ENCODE measurements around the gene GDF10.

Gene GDF10

DNA sequence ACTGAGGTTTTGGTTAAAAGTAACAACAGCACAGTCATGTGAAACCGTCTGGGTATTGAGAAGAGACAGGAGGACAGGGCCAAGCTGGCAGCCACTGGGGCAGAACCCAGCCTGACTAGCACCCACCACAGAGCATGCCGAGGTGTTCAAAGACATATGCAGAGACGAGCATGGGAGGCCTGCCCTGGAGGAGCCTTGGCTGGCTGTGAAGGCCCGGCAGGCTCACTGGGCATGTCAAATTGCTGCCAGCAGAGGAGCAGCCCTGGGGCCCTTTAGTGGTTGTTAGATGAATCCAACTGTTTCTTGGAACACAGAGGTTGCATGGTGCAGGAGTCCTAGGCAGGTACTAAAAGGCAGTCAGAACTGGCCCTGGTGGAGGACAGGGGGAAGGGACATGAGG is 17.3 kb downstream of the GDF10 start:
- no peak for DNase-seq

DNA sequence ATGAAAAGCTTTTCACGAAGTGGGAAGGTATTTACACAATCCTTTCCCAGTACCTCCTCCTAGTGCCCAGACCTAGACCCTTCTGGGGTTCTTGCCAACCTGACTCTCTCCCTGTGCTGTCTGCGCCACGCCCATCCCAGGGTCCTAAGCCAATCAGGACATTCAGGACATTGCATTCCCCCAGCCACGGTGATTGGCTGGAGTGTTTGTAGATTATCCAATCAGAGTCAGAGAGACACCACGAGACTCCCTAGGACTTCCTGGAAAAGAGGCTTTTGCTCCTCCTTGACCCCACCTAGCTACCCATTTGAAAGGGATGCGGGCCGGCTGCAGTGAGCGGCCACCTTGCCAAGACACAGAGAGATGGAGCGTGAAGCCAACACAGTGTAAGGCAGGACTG is 18.7 kb downstream of the GDF10 start:
- DNase-seq: no peak

DNA sequence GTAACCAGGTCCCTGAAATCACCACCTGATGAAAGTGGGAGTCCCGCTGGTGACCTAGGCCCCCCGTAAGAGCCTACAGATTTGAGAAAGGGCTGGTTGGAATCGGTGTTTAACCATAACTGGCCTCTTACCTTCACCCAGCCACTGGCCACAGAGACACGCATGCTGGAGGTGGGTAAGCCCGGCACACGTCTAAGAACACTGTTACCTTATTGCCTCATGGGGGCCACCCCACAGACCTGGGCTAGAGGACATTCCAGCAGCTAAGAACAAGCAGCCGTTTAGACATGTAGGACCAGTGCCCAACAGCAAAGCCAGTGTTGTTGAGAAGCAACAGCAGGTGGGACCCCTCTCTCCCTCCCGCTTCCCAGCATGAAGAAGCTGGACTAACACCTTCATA is 19.8 kb downstream of the GDF10 start:
- DNase-seq: no peak

DNA sequence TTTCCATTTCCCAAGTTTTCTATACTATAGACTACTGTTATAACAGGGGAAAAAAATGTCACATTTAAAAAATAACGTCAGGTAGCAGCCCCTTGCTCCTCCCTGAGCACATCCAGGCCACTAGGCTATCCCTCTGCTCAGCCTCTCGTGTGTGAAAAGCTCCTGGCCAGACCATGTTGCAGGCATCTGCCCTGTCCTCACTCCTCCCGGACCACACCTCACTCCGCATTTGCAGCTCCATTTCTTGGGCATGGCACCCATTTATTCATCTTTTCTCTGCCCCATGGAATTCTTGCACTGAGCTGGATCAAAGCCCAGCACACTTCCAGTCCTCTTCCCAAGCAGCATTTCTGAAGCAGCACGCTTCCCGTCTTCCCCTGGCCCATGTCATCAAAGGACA is 20.8 kb downstream of the GDF10 start:
- no peak for DNase-seq

DNA sequence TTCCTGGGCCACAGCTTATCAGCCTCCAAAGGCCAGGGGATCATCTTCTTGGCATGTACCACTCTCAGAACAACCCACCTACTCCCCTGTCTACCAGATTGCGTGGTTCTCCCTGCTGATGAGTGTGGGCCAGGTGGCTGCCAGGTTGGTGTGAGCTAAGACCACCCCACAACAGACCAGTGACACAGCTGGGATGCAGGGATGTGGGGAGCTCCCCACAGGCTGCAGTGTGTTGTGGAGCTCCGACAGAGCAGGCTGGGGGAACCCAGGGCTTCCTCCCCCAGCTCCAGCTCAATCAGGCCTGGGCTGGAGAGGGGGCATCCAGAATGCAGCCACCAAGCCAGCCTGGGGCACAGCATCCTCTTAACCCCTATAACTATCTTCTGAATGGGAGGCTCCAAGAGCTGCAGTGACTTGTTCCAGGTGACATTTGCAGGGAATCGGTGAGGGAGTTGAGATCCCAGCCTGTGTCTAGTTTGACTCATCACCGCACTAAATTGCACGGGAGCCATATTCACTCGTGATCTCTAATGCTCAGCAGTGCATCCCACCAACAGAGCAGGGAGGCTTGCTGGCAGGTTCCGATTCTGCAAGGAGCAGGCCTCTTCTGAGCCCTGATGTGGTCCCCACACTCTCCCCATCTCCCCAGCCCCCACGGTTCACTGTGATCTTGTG is 21.7 kb downstream of the GDF10 start:
- no peak for DNase-seq

DNA sequence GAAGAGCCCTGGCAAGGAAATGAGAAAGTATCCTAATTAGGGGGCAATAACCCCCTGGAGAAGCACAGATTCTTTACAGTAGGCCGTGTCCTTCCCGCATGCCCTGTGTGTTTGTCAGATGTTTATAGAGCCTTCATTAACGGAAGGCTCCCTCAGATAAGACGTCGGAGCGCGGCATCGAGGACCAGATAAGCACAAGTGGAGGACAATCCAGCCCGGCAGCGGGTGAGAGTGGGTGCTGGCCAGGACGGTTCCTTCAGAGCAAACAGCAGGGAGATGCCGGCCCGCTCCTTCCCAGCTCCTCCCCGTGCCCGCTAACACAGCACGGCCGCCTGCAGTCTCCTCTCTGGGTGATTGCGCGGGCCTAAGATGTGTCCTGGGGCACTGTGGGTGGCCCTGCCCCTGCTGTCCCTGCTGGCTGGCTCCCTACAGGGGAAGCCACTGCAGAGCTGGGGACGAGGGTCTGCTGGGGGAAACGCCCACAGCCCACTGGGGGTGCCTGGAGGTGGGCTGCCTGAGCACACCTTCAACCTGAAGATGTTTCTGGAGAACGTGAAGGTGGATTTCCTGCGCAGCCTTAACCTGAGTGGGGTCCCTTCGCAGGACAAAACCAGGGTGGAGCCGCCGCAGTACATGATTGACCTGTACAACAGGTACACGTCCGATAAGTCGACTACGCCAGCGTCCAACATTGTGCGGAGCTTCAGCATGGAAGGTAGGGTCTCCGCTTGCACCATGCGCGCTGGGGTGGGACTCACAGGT is 22.5 kb downstream of the GDF10 start, which contains the start of gene GDF2:
GDF2 (plus strand) TSS at position 155 of the 762 bp plus-strand sequence; CDS start at position 370, 215 bp downstream.
- no peak for DNase-seq

- DNase-seq: no peak
Measured at GRCh38 chr10:47323087-47323486, 23.1 kb downstream of the GDF10 start.

DNA sequence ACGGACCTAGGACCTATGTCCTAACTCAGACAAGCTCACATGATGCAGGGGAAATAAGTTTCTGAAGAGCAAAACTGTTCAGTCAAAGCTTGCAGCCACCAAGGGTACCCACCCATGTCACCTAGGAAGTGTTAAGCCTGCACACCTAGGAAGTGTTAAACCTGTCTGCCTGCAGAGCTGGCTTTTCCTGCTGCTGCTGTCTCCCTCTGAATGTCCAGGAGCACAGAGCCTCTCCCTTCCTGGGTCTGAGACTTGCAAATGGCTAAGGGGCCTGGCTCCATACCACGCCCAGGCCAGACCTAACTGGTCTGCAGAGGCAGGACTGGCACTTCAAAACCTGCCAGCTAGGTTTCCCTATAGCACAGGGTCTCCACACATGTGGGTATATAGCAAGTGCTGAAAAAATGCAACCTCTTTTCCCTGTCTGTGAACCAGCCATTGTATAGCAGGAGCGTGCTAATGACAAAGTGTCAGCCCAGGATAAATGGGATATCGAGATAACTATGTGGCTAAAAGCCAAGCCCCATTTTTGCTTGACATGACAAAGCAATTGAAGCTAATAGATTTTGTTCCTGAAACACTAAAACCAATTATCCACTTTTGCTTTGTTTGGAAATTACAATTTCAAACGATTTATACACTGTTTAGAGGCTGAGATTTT is 23.8 kb downstream of the GDF10 start:
- no peak for DNase-seq

- no peak for DNase-seq
Measured at GRCh38 chr10:47325303-47326291, 25.6 kb downstream of the GDF10 start.

DNA sequence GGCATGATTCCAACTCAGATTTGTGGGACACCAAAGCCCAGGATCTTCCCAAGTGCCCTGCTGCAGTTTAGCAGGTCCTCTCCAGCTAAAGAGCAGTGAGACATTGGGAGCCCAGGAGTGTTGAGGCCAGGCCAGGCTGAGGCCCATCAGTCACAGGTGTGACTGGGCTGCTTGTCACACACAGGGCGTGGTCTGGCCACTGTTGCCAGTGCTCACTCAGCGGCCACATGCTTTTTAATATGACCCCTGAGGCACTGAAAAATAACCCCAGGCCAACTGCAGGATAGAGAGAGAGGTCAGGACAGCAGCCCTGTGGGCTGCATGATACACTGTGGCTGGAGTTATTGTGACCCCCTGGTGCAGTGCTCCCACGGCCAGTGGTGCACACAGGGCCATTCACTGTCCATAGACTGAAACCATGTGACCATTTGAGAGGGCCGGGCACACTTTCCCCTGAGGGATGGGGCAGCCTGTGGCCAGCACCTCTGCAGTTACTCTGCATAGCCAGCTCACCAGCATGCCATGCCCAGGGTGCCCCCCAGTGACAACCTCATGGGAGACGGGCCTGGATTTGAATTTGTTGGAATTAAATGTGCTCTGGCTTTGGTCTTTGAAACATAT is 26.4 kb downstream of the GDF10 start:
- no peak for DNase-seq

- no peak for DNase-seq
Measured at GRCh38 chr10:47326927-47327330, 26.9 kb downstream of the GDF10 start.

DNA sequence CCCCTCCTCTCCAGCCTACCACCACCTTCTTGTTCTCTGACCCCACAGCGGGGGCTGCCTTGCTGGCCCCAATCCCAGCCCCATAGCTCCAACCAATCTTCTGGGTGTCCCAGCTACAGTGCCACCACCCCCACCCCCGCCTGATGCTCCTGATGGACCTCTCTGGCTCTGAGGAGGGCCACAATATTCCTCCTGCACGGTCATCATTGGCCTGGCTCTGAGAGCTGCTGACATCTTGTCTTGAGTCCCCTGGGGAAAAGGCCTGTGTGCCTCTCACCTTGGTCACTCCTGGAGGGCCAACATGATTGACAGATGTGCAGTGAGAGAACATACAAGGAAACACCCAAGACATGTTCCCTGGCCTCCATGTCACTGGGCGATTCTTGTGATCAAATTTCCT is 29.9 kb downstream of the GDF10 start:
- no peak for DNase-seq

GRCh38 chr10:47330366-47330765 is 30.4 kb downstream of the GDF10 start:
- DNase-seq: no peak

GRCh38 chr10:47330804-47331203 is 30.8 kb downstream of the GDF10 start:
- no peak for DNase-seq

DNA sequence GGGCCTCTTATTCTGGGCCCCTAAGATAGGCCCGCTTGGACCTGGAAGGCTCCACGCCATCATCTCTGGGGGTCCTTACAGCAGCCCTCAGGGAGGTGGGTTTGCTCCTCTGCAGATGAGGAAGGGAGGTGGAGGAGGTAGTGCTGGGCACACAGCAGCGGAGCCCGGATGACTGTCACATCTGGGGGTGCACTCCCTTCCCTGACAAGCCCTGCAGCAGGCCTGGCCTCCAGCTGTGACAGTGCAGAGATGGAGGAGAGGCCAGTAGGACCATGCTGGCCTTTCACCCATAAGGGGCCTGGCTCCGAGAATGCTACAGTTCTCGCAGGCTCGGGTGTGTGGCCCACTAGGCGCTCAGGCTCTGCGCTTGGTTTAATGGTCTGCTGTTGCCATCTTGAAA is 31.5 kb downstream of the GDF10 start:
- DNase-seq: no peak

- DNase-seq: no peak
Measured at GRCh38 chr10:47331954-47332353, 32.0 kb downstream of the GDF10 start.

DNA sequence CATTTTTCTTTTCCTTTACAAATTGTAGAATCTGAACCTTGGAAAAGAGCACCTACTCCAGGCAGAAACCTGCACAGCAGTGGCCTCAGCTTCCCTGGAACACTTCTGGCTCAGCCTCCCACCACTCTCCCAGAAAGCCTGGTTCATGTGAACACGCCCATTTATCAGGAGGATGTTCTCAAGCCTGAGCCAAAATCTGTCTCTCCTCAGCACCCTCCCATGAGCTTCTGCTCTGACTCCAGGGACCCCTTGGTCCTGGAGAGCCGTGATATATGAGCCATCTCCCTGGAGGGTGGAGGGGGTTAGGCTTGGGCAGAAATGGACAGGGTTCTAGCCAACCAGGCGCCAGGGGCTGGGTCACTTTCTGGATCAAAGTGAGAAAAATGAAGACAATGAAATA is 32.4 kb downstream of the GDF10 start:
- DNase-seq: no peak

- no peak for DNase-seq
Measured at GRCh38 chr10:47332946-47333345, 32.9 kb downstream of the GDF10 start.

- no peak for DNase-seq
Measured at GRCh38 chr10:47333532-47333931, 33.5 kb downstream of the GDF10 start.

DNA sequence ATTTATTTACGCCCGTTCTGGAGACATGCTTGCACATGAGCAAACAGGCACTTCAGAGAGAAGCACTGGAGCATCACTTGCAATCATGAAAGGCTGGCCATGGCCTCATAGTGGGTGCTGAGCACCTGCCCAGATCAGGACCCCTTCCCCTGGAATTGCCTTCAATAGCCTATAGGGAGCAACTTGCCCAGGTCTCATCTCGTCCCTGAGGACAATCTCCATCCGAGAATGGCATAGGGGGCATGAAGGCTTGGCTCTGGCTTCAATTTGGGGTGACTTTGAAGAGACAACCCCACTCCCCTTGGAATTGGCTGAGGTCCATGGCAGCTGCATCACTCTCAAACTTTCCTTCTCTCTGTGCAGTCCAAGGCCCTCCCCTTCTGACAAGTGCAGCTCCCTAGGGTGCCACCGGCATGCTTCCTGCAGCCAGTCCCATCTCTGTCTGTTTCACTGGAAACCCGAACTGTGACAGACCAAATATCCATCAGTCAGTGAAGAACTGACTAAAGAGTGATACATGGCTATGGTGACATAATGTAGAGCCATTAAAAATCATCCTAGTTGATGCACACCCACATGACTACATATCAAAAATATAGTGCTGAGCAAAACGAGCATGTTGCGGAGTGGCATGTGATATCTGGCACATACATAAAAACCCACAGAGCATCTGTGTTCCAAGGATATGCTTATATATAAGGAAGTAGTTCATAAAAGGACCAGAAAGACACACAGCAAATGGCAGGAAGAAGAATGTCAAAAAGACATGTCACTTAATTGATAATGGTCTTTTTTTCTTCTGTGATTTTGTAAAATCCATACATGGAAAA is 34.7 kb downstream of the GDF10 start:
- DNase-seq: no peak

- no peak for DNase-seq
Measured at GRCh38 chr10:47335906-47336305, 35.9 kb downstream of the GDF10 start.
